KOPT-K1 (cell line): ENCODE results near the gene SGTA.

Experiments used
- H3K27ac ChIP-seq: fragments of 200-600 bp; sonication (generic); 2 replicates; pipeline ENCODE4 v1.5.1; 2016; ENCODE audit warnings: antibody characterized with exemption, mild to moderate bottlenecking, low read depth, low read length; ENCODE audit not compliant: poor library complexity, severe bottlenecking
- H3K36me3 ChIP-seq: fragments of 200-600 bp; sonication (generic); 2 replicates; pipeline ENCODE4 v1.5.1; 2017; ENCODE audit warnings: antibody characterized with exemption, mild to moderate bottlenecking, low read length, moderate library complexity; ENCODE audit not compliant: insufficient read depth
- H3K9me3 ChIP-seq: fragments of 200-600 bp; sonication (generic); 2 replicates; pipeline ENCODE4 v1.5.1; 2017; ENCODE audit warnings: antibody characterized with exemption, low read length, mild to moderate bottlenecking; ENCODE audit not compliant: insufficient read depth, poor library complexity, severe bottlenecking

Gene SGTA

DNA sequence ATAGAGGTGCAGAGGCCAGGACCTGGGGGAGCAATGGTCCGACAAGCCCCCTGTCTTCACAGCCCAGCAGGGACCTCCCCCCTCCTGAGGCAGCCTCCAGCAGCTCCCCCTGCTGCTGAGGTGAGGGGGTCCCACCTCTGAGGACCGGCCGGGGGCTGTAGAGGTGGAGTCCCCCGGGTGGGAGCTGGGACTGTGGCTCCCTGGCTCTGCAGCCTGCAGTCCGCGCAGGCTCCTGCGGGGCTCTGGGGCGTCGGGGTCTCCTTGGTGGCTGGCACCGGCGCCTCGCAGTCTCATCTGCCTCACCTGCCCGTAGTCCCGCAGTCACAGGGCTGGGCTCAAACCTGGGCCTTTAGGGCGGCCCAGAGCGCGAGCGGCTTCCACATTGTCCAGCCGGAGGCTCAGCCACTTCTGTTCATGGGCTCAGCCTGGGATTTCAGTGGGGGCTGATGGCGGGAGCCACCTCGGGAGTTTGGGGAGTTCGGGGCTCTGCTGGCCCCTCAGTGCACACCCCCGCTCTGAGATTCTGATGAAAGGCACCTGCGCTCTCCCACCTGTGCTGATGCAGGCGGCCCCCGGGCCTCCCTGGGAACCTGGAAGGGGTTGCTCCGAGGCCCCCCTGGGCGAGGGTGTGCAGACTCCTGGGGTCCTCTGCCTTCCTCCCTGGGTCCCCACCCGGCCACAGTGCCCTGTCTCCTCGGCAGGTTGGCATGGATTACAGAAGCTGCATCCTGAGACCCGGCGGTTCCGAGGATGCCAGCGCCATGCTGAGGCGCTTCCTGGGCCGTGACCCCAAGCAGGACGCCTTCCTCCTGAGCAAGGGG is 29.6 kb upstream of the SGTA start:
- Histone ChIP-seq H3K36me3 (peaks cover 84% of the 10 kb centered on the region), H3K9me3 (no peaks in the 10 kb centered on the region), H3K27ac (no peak overlapping the region)

DNA sequence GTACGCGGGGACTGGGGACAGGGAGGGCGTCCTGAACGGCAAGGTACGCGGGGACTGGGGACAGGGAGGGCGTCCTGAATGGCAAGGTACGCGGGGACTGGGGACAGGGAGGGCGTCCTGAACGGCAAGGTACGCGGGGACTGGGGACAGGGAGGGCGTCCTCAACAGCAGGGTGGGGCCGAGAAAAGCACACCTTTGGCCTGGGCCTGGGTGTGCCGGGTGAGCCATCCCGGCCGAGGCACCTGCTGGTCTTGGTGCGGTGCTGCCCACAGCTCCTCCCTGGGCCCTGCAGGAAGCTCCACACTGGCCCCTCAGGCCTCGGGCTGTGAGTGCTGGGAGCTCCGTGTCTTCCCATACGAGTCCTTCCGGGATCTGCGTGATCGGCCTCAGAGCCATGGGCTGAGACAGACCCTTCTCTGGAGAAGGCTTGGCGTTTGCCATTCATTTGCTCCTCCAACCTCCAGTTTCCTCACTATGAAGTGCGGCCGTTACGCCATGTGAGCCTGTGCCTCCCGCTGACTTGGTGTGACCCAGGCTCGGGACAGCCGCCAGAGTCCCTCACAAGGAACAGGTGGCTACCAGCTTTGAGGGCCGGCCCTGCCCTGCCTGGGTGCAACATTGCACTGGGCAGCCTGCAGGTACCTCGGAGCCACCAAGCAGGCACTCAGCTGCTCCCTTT is 28.8 kb upstream of the SGTA start:
- peaks cover 91% of the 10 kb centered on the region for H3K36me3 ChIP-seq

DNA sequence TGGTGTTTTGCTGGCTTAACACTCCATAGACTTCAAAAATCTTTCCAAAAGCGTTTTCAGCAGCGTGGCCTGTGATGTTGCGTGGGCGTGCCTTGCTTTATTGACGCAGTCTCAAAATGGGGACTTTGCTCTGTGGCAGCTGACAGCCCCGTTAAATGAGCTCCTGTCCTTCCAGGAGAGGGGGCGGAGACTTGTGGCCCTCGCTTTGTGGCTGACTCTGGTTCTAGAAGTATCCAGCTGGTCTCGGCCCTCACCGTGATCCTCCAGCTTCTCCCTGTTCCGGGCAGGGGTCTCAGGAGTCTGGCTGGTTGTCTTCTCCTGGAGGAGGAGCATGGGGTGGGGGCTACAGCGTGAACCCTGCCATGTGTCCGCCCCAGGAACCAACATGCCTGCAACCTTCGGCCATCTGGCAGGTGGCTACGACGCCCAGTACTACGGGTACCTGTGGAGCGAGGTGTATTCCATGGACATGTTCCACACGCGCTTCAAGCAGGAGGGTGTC is 28.2 kb upstream of the SGTA start:
- H3K36me3 ChIP-seq = peaks cover 97% of the 10 kb centered on the region
- H3K27ac ChIP-seq = no peak overlapping the region
- H3K9me3 ChIP-seq = no peaks in the 10 kb centered on the region

More for the DNA sequence above, 28.8 kb upstream of the SGTA start:
- Histone ChIP-seq H3K9me3 (no peaks in the 10 kb centered on the region), H3K27ac (no peak overlapping the region)

DNA sequence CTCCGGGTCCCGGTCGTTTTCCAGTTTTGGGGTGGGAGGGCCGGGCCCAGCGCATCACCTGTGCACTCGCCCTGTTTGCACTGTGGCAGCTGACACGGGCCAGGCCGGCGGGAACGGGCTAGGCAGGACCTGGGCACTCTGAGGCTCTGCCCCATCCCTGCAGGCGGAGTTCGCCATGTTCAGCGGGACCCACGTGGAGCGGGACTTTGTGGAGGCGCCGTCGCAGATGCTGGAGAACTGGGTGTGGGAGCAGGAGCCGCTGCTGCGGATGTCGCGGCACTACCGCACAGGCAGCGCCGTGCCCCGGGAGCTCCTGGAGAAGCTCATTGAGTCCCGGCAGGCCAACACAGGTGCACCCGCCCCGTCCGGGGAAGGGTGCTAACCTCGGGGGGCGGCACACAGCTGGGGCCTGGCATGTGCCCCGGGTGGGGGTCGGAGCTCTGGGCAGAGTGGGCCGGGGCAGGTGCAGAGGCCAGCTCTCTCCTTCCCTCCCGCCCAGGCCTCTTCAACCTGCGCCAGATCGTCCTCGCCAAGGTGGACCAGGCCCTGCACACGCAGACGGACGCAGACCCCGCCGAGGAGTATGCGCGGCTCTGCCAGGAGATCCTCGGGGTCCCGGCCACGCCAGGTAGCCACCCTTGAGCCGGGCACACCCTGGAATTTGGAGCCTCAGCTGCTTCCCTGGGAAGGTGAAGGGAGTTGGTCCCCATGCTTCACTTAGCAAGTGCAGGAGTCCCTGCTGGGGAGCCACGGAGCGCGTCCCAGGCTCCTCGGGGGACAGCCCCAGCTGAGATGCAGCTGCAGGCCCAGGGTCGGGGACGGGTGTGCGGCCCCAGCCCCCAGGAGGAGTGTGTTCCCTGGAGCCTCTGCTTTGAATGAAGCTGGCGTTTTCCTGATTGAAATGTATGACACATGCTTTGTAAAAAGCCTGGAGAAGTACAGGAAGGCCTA is 27.3 kb upstream of the SGTA start:
- Histone ChIP-seq H3K9me3 (no peaks in the 10 kb centered on the region), H3K36me3 (peaks cover 97% of the 10 kb centered on the region), H3K27ac (no peak overlapping the region)

DNA sequence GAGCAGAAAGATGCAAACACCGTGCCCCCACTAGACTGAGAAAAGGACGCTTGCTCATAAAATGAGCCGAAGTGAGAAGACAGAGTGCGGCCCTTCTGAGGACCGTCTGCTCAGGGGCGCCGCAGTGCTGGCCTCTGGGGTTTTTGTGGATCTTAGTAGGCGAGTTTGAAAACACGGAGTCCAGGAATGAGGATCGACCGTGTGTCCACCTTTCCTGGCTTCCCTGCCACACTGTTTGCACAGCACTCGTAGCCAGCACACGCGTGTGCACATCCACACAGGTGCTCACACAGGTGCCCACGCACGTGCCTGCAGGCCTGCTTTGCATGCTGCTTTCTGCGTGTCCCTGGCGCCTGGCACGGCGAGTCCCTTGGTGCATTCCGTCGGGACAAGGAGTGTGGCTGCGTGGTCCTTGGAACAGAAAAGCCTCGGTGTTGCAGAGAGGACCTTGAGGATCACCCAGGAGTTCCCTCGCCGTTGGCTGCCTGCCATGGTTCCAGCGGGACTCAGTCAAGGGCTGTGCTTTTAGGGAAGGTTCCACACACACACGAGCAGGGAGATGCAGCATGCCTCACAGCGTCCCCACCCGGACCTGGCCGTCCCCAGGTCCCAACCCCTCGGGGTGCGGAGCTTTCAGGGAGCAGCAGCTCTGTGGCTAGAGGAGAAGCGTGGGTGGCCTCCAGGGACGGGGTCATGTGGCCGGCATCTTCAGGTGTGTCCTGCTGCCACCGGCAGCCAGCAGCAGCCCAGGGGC is 26.5 kb upstream of the SGTA start:
- H3K27ac ChIP-seq = no peak overlapping the region
- no peaks in the 10 kb centered on the region for H3K9me3 ChIP-seq
- H3K36me3 ChIP-seq = peaks cover 97% of the 10 kb centered on the region

DNA sequence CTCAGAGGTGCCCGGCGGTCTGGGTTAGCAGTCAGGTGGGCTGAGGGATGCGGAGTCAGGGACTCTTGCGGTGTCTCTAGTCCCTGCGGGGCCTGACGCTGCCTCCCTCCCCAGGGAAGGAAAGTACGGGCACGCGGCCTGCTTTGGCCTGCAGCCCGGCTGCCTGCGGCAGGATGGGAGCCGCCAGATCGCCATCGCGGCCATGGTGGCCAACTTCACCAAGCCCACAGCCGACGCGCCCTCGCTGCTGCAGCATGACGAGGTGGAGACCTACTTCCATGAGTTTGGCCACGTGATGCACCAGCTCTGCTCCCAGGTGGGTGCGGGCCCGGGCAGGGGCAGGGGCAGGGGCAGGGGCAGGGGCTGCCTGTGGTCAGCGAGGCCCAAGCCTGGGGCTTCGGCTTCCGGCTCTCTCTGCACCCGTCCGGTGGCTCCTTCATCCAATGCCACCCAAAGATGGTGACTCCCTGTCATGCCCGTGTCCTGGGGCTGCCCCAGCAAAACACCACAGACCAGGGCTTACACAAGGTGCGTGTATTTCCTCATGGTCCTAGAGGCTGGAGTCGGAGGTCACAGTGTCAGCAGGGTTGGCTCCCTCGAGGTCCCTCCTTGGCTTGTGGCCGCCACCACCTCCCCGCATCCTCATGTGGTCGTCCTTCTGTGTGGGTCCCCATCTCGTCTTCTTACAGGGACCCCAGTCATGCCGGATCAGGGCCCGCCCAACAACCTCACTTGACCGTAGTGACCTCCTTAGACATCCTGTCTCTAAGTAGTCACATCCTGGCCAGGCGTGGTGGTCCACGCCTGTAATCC is 25.3 kb upstream of the SGTA start:
- Histone ChIP-seq H3K36me3 (peaks cover 97% of the 10 kb centered on the region), H3K27ac (no peak overlapping the region), H3K9me3 (no peaks in the 10 kb centered on the region)

DNA sequence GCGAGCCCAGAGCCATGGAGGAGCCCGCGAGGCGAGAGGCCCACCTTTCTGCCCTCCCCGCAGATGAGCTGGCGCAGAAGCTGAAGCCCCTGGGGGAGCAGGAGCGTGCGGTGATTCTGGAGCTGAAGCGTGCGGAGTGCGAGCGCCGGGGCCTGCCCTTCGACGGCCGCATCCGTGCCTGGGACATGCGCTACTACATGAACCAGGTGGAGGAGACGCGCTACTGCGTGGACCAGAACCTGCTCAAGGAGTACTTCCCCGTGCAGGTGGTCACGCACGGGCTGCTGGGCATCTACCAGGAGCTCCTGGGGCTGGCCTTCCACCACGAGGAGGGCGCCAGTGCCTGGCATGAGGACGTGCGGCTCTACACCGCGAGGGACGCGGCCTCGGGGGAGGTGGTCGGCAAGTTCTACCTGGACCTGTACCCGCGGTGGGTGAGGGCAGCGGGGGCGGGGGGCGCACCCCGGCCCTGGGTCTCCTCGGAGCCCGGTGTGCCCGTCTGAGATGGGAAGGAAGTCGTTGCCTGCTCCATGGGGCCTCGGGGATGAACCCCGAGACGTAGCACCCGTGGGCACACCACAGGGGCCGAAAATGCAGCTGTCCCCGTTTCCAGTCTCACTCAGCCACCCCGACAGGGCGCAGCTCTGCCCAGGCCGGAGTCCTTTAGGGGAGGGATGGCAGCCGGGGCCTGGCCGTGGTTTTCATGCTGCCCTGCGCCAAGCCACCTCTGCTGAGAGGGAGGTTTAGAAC is 24.5 kb upstream of the SGTA start:
- no peak overlapping the region for H3K27ac ChIP-seq
- no peaks in the 10 kb centered on the region for H3K9me3 ChIP-seq
- peaks cover 97% of the 10 kb centered on the region for H3K36me3 ChIP-seq

DNA sequence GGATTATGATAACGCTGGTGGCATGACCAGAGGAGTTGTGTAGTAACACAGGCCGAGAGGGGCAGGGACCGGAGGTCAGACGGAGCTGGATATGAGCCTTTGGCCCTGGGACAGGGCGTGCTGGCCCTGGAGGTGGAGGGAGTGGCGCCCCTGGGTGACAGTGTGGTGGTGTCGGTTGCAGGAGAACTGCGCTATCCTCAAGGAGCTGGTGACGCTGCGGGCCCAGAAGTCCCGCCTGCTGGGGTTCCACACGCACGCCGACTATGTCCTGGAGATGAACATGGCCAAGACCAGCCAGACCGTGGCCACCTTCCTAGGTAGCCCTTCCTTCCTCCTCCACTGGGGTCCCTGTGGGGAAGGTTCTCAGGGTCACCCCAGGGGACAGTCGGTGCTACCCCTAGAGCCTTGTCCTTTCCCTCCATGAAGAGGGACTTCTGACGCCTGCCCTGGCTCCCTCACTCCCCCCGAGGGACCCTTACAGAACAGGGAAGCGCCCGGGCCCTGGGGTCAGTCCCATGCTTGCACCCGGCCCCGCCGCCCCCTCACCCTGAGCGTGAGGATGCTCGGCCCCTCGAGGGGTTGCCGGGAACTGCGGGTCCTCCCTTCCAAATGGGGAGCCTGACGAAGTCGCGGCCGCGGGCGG is 23.8 kb upstream of the SGTA start:
- Histone ChIP-seq H3K36me3 (peaks cover 97% of the 10 kb centered on the region), H3K9me3 (no peaks in the 10 kb centered on the region), H3K27ac (no peak overlapping the region)

DNA sequence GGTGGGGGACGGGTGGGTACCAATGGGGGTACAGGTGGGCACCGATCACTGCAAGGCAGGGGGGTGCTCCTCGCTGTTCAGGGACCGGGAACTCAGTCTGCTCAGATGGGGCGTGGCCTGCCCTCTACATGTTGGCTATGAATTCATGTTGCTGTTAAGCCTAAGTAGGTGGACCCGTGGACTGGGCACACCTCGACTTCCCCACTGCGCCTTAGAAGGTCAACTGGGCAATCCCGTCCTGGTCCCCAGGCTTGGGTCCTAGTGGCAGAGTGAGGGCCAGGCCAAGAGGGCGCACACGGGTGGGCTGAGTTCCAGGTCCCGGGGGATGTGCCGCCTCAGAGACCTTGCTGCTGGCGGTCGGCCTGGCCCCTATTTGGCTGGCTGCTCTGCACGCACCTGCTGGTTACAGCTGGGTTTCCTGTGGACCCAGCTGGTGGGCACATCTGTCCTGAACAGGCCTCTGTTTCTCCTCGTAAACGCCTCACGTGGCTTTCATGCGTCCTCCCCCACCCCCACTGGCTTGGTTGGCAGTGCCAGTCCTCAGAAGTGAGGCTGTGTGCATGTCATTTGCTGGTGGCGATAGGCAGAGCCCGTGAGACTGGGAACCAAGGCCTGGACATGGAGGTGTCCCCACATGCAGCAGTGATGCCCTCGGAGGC is 23.0 kb upstream of the SGTA start:
- H3K36me3 ChIP-seq = peaks cover 97% of the 10 kb centered on the region

DNA sequence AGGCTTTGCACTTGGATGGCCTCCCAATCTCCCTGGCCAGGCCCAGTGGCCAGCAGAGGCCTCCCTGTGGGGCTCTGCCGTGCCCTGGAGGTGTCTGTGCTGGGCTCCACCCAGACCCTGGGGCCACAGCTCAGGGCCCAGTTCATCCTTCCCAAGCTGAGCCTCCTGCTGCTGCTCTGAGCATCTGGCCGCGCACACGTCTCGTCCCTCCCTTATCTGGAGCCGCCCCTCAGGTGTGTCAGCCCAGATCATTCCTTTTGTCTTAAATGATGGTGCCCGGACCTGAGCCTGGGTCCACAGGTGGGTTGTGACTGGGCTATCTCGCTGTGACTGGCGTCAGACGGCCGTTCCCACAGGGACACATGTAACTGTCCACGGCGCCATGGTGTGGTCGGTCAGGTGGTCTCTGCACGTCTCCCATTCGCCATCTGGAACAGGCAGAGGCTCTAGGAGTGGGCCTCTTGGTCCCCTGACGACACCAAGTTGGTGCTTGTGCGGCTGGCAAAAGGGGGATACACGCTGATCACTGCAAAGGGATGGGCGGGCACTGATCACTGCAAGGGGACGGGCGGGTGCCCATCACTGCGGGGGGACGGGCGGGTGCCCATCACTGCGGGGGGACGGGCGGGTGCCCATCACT is 22.3 kb upstream of the SGTA start:
- no peaks in the 10 kb centered on the region for H3K9me3 ChIP-seq
- no peak overlapping the region for H3K27ac ChIP-seq
- peaks cover 97% of the 10 kb centered on the region for H3K36me3 ChIP-seq

More for the DNA sequence above, 23.0 kb upstream of the SGTA start:
- Histone ChIP-seq H3K27ac (no peak overlapping the region), H3K9me3 (no peaks in the 10 kb centered on the region)

DNA sequence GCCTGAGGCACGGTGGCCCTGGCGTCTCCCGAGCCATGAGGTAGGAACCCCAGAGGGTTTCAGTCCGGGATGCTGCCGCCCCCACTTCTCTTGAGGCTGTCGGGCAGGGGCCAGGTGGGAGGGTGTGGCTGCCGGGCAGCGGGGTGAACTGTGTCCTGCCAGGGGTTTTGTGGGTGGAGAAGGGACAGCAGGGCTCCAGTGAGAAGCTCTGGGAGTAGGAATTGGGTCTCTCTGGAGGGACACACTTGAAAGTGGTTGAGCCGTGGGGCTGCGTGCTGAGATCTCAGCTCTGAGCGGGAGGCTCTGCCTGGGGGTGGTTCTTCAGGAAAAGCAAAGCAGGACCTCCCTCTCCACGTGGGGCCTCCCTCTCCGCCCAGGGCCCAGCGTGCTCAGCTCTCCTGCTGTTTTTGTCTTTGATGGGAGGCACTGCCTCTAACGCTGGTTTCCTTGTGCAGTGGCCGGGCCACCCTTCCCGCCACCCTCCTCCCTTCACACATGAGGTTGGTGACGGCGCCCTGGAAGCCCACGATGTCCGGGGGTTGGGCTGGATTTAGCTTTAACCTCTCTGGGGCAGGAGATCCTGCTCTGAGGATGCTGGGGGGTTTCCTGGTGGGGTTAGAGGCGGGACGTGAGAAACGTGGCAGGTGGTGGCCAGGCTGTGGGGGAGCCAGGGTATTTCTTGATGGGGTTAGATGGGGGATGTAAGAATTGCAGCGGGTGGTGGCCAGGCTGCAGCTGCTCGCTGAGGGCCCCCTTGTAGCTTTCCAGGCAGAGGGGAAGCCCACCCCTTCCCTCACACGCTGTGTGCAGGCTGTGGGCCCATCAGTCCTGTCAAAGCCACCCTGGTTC is 21.3 kb upstream of the SGTA start:
- H3K36me3 ChIP-seq = peaks cover 98% of the 10 kb centered on the region
- H3K9me3 ChIP-seq = no peaks in the 10 kb centered on the region
- no peak overlapping the region for H3K27ac ChIP-seq
